Aorta (tissue), 5 donors: ENCODE results near the gene SV2B. TPM values are rescaled to one million over a fixed set of nuclear protein-coding genes. Genes with fewer than 3 reads are reported as not detected.

Experiments used
- ATAC-seq: fragments of 200-7000 bp; cut with Tn5 transposase; one replicate; pipeline ENCODE4 v1.9.1; 2022; ENCODE audit warnings: moderate library complexity; ENCODE audit not compliant: low FRiP score
- DNase-seq, 2 donors: peaks; one replicate each; pipeline ENCODE4 v3.0.0-alpha.2; 2020
- H3K27ac ChIP-seq, 2 donors: one replicate each; pipeline ENCODE4 v1.5.1; 2013; ENCODE audit warnings: low read length in 2 of 2, mild to moderate bottlenecking in 2 of 2, moderate library complexity in 2 of 2, control low read depth in 1 of 2, inconsistent platforms in 1 of 2, low read depth in 1 of 2
- H3K27me3 ChIP-seq, 2 donors: one replicate each; pipeline ENCODE4 v1.6.1; 2013; ENCODE audit warnings: control low read depth in 1 of 2, low read length in 1 of 2, mild to moderate bottlenecking in 1 of 2, moderate library complexity in 1 of 2; ENCODE audit not compliant: insufficient read depth in 2 of 2, control insufficient read depth in 1 of 2
- H3K36me3 ChIP-seq, 2 donors: one replicate each; pipeline ENCODE4 v1.6.1; 2013; ENCODE audit warnings: control low read depth in 1 of 2, low read length in 1 of 2, mild to moderate bottlenecking in 1 of 2; ENCODE audit not compliant: insufficient read depth in 2 of 2, control insufficient read depth in 1 of 2
- H3K4me1 ChIP-seq, 2 donors: one replicate each; pipeline ENCODE4 v1.6.1; 2013; ENCODE audit warnings: low read length in 2 of 2, control low read depth in 1 of 2, mild to moderate bottlenecking in 1 of 2, moderate library complexity in 1 of 2; ENCODE audit not compliant: insufficient read depth in 2 of 2, control insufficient read depth in 1 of 2
- H3K4me3 ChIP-seq, 2 donors: one replicate each; pipeline ENCODE4 v1.5.1; 2013; ENCODE audit warnings: low read length in 2 of 2, control low read depth in 1 of 2, mild to moderate bottlenecking in 1 of 2
- H3K9me3 ChIP-seq: one replicate; pipeline ENCODE4 v1.6.1; 2013; ENCODE audit warnings: mild to moderate bottlenecking, low read length; ENCODE audit not compliant: control insufficient read depth
- WGBS, 2 donors: extraction: QIAGEN DNeasy Blood & Tissue Kit; methylation state at CpG; one replicate each; pipeline ENCODE4 v1.1.7; 2013; 5-methylcytosine and 5-hydroxymethylcytosine counted together
- intact Hi-C, 2 donors: fragments of 100-400 bp; cut with DNase I; formaldehyde crosslinking; loops; one replicate each; pipeline versions ENCODE4 v1.14.2 to v1.15.0; 2022
- polyA plus RNA-seq, 2 donors: library from polyadenylated mRNA; stranded (reverse); fragments of 200-250 nt; gene quantifications; one replicate each; pipeline ENCODE4 v1.2.3, GENCODE V29; 2013
- total RNA-seq, 2 donors: library from RNA; stranded (reverse); fragmentation: NEBNext Ultra II Directional; extraction: Animal tissue kit (Norgen Biotek cat#: 25700); gene quantifications; one replicate each; pipeline ENCODE4 v1.2.1, GENCODE V29; 2021
- donor health status: healthy with polysubstance abuse.
- donor health status: Bipolar disorder and iron deficiency.
- donor health status: DM: no; HTN: no; CAD: no.
- donor health status: DM: no; HTN: no; CAD: no.
- donor health status: DM: yes; HTN: yes; CAD: no.

The SV2B gene
- total and polyA plus RNA-seq, 4 donors, result 2.5 to 6.4 TPM; not detected in 2

GRCh38 chr15:91279486-91279885 is 179.4 kb downstream of the SV2B start:
- no peak overlapping the region for H3K4me3 ChIP-seq
- intact Hi-C loops, result loop anchor here in 1 of 2 donors (10.0 kb wide), 1 partner anchor 315 kb away; no protein-coding TSS in a partner anchor
- no peaks in the 10 kb centered on the region for H3K36me3 ChIP-seq
- ATAC-seq, result no peak
- no peak overlapping the region for H3K27ac ChIP-seq
- DNase-seq, result no peak
- H3K27me3 ChIP-seq, result peaks cover 0 to 2% of the 10 kb centered on the region in 2 donors
- WGBS, 2 donors, result 38 to 53% methylated on average over 4 of the region's 4 CpGs
- H3K9me3 ChIP-seq, result peaks cover 1% of the 10 kb centered on the region
- no peaks in the 10 kb centered on the region for H3K4me1 ChIP-seq

- H3K27ac ChIP-seq, result no peak overlapping the region
- intact Hi-C loops, result no loop called here
- H3K9me3 ChIP-seq, result peaks cover 1% of the 10 kb centered on the region
- H3K27me3 ChIP-seq, result peaks cover 0 to 2% of the 10 kb centered on the region in 2 donors
- no peak overlapping the region for H3K4me3 ChIP-seq
- 61 to 63% methylated on average over 4 of the region's 4 CpGs for WGBS, 2 donors
- H3K36me3 ChIP-seq, result no peaks in the 10 kb centered on the region
- no peaks in the 10 kb centered on the region for H3K4me1 ChIP-seq
- no peak for DNase-seq
- no peak for ATAC-seq
Observed at GRCh38 chr15:91281947-91282346, 181.9 kb downstream of the SV2B start.

- no peak overlapping the region for H3K4me3 ChIP-seq
- DNase-seq (no peak), ATAC-seq (no peak)
- no peak overlapping the region for H3K27ac ChIP-seq
- 46 to 50% methylated on average over 1 of the region's 1 CpG for WGBS, 2 donors
- no peaks in the 10 kb centered on the region for H3K36me3 ChIP-seq
- peaks cover 0 to 2% of the 10 kb centered on the region in 2 donors for H3K27me3 ChIP-seq
- intact Hi-C loops, result no loop called here
- H3K4me1 ChIP-seq, result no peaks in the 10 kb centered on the region
- H3K9me3 ChIP-seq, result peaks cover 1% of the 10 kb centered on the region
Observed at GRCh38 chr15:91282486-91282885, 182.4 kb downstream of the SV2B start.

DNA sequence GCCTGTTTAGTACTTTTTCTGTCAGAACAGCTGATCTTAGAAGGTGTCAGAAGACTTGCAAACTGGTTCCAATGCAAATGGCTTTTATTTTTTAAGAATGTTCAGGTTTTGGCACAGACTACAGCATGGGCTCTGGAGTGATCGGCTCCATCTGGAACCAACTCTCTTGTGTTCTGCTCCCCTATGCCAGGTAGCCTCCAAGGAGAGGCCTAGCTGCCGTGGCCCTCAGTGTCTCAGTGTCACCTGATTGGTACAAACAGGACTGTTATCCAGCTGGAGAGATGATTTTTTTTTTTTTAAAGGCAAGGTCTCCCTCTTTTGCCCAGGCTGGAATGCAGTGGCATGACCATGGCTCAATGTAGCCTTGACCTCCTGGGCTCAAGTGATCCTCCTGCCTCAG is 183.1 kb downstream of the SV2B start:
- intact Hi-C loops, result no loop called here
- Histone ChIP-seq H3K4me3 (no peak overlapping the region), H3K36me3 (no peaks in the 10 kb centered on the region), H3K27ac (no peak overlapping the region), H3K9me3 (peaks cover 1% of the 10 kb centered on the region), H3K27me3 (peaks cover 0 to 2% of the 10 kb centered on the region in 2 donors), H3K4me1 (no peaks in the 10 kb centered on the region)
- no peak for ATAC-seq
- no peak for DNase-seq
- 62 to 65% methylated on average over 2 of the region's 2 CpGs for WGBS, 2 donors

DNA sequence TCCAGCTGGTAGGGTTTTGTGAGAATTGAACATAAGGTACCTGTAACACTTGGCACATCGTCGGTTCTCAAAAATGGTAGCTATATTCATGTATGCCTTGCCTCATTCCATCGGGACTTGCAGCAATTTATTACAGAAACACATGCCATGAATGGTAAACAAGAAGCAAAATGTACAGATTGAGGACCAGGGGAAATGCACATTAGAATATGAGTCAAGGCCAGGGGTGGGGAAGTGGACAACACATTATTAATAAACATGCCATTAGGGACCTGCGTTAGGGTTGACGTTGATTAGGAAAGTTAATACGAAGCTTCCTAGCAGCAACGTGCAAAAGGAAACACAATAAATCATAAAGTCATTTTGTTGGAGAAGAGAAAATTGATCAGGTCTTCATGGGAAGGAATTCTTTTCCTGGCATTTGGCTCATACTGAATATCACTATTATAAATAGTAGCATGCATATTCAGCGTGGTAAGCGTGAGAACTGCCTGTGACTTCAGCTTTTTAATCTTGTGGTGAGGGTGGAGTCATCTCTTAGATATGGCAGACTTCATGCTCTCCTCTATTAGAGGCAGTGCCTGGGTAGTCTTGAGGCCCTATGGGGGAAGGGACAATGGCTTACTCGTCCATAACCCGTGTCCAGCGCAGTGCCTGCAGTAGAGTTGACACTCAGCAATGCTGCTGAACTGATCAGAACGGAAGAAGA is 184.9 kb downstream of the SV2B start:
- intact Hi-C loops, result no loop called here
- ATAC-seq, result no peak
- Histone ChIP-seq H3K9me3 (peaks cover 1% of the 10 kb centered on the region), H3K4me3 (no peak overlapping the region), H3K4me1 (no peaks in the 10 kb centered on the region), H3K27me3 (peaks cover 0 to 2% of the 10 kb centered on the region in 2 donors), H3K27ac (no peak overlapping the region), H3K36me3 (no peaks in the 10 kb centered on the region)
- WGBS, 2 donors, result 69 to 71% methylated on average over 13 of the region's 13 CpGs
- DNase-seq, result no peak

GRCh38 chr15:91289324-91289723 is 189.3 kb downstream of the SV2B start:
- no peak overlapping the region for H3K27ac ChIP-seq
- H3K27me3 ChIP-seq, result no peaks in the 10 kb centered on the region
- intact Hi-C loops, result no loop called here
- WGBS, 2 donors, result 36 to 63% methylated on average over 1 of the region's 1 CpG
- no peaks in the 10 kb centered on the region for H3K4me1 ChIP-seq
- H3K4me3 ChIP-seq, result no peak overlapping the region
- no peak for ATAC-seq
- no peaks in the 10 kb centered on the region for H3K36me3 ChIP-seq
- DNase-seq, result no peak
- H3K9me3 ChIP-seq, result no peaks in the 10 kb centered on the region

DNA sequence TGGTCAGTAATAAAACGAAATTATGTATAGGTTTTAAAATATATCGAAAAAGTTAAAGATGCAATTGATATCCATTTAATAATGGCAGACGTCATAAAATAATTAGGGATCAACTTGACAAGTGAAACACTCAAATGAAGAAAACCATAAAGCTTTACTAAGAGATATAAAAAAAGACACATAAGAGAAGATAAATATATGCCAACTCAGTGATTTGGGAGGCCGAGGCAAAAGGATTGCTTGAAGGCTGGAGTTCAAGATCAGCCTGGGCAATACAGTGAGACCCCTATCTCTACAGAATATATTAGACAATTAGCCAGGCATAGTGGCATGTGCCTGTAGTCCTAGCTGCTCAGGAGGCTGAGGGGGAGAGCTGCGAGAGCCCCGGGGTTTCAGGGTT is 190.5 kb downstream of the SV2B start:
- H3K4me1 ChIP-seq, result no peaks in the 10 kb centered on the region
- ATAC-seq, result no peak
- H3K36me3 ChIP-seq, result no peaks in the 10 kb centered on the region
- H3K9me3 ChIP-seq, result no peaks in the 10 kb centered on the region
- intact Hi-C loops, result no loop called here
- WGBS, 2 donors, result 90 to 92% methylated on average over 6 of the region's 6 CpGs
- H3K27ac ChIP-seq, result no peak overlapping the region
- no peaks in the 10 kb centered on the region for H3K27me3 ChIP-seq
- no peak for DNase-seq
- no peak overlapping the region for H3K4me3 ChIP-seq

DNA sequence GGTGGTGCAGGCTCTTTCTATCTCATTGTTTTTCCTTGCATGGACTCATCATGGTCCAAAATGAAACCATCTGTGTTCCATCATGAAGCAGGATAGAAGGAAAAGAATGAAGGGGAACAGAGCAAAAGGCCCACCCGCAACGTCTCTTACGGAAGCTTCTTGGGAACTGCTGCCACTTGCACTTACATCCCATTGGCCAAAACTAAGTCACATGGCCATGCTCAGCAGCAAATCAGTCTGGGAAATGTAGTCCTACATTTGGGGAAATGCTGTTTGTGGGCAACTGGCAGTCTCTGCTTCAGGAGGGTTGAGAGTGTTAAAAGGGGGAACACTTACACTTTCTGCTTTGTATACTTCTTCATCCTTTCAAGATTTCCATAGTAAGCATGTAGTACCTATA is 191.6 kb downstream of the SV2B start:
- Histone ChIP-seq H3K9me3 (no peaks in the 10 kb centered on the region), H3K4me1 (no peaks in the 10 kb centered on the region), H3K36me3 (no peaks in the 10 kb centered on the region), H3K4me3 (no peak overlapping the region), H3K27ac (no peak overlapping the region), H3K27me3 (no peaks in the 10 kb centered on the region)
- intact Hi-C loops, result no loop called here
- DNase-seq, result no peak
- no peak for ATAC-seq
- WGBS, 2 donors, result 43 to 50% methylated on average over 3 of the region's 3 CpGs

DNA sequence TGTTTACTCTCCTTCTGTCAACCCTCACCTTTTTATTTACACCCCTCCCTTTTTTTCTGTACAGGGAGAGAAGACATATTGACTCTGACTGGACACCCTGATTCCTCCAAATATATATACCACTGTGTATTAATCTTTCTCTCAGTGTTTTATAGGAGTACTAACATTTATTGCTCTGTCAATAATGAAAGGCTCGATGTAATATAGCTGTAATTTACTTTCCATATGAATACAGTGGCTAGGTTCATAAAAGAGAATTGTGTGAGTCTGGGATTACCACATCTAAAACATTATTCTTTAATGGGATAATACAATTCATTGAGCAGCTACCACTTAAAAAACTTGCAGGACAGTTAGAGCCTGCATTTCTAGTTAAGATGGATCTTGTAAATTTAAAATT is 194.3 kb downstream of the SV2B start:
- ATAC-seq, result no peak
- Histone ChIP-seq H3K4me1 (no peaks in the 10 kb centered on the region), H3K27me3 (no peaks in the 10 kb centered on the region), H3K9me3 (no peaks in the 10 kb centered on the region), H3K27ac (no peak overlapping the region), H3K4me3 (no peak overlapping the region), H3K36me3 (no peaks in the 10 kb centered on the region)
- no peak for DNase-seq
- 68% methylated on average over 1 of the region's 1 CpG for WGBS, 2 donors
- intact Hi-C loops, result no loop called here
